ENCODE data around the gene ZNF239.

- TF ChIP-seq EZH2 (IDR thresholded peaks at IDR 0.05; ENCODE audit: insufficient read depth, poor library complexity, severe bottlenecking) (no peak), EZH2phosphoT487 (IDR thresholded peaks at IDR 0.05; ENCODE audit: insufficient read depth, low read depth) (no peak)
Observed at GRCh38 chr10:43524434-43525247, 49.8 kb downstream of the ZNF239 start.

Measured in GM23248 (cell line).